WERI-Rb-1 (cell line): ENCODE measurements around the gene ATP9A.
"Not testable (repeated sequence)": the region's sequence is repeated elsewhere in the genome, so short reads cannot be mapped to it uniquely, and the experiment has no call there.

Experiments used
- DNase-seq: peaks from one replicate; pipeline ENCODE4 v3.0.0-alpha.2; 2020
- H3K27ac ChIP-seq: fragments of 250-450 bp; sonication (Bioruptor Pico); 2 replicates; pipeline ENCODE4 v1.5.1; 2020; ENCODE audit warnings: mild to moderate bottlenecking, moderate library complexity
- H3K27me3 ChIP-seq: fragments of 250-450 bp; sonication (Bioruptor Pico); 2 replicates; pipeline ENCODE4 v1.5.1; 2021; ENCODE audit warnings: mild to moderate bottlenecking, low read depth, moderate library complexity; ENCODE audit not compliant: insufficient read depth, severe bottlenecking
- H3K36me3 ChIP-seq: fragments of 250-450 bp; sonication (Bioruptor Pico); 2 replicates; pipeline ENCODE4 v1.5.1; 2020; ENCODE audit warnings: mild to moderate bottlenecking, moderate library complexity
- H3K4me3 ChIP-seq: 2 replicates; pipeline ENCODE4 v1.5.1; 2011; ENCODE audit warnings: low read depth, mild to moderate bottlenecking, control low read depth, low read length
- H3K9me3 ChIP-seq: fragments of 250-450 bp; sonication (Bioruptor Pico); 2 replicates; pipeline ENCODE4 v1.5.1; 2021; ENCODE audit warnings: mild to moderate bottlenecking, moderate library complexity; ENCODE audit not compliant: severe bottlenecking
- TF ChIP-seq, protein P1 (sequence below): IDR thresholded peaks from 2 replicates; pipeline ENCODE4 v1.5.1; 2011; ENCODE audit warnings: low read depth, mild to moderate bottlenecking, control low read depth, inconsistent platforms, low read length

Gene ATP9A

DNA sequence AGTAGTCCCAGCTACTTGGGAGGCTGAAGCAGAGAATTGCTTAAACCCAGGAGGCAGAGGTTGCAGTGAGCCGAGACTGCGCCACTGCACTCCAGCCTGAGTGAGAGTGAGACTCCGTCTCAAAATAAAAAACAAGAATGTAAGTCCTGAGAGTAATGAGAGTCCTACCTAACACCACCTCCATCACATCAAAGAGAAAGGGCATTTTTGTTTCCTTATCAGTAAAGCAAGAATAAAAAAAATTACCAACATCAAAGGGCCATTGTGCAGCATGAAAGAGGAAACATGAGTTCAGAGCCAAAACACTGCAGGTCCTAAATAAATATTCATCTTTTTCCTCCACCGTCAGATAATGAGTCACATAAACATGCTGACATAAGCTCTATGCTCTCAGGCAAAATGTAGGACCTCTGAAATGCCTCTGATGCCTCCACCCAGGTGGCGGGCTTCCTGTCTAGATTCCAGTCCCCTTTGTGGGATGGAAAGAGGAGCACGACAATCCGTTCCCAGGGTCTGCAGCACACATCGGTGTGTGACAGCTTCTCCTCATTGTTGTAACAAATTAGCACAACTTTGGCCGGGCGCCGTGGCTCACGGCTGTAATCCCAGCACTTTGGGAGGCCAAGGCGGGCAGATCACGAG, 7.2 kb downstream of the ATP9A start:
- TF ChIP-seq, protein P1, sequence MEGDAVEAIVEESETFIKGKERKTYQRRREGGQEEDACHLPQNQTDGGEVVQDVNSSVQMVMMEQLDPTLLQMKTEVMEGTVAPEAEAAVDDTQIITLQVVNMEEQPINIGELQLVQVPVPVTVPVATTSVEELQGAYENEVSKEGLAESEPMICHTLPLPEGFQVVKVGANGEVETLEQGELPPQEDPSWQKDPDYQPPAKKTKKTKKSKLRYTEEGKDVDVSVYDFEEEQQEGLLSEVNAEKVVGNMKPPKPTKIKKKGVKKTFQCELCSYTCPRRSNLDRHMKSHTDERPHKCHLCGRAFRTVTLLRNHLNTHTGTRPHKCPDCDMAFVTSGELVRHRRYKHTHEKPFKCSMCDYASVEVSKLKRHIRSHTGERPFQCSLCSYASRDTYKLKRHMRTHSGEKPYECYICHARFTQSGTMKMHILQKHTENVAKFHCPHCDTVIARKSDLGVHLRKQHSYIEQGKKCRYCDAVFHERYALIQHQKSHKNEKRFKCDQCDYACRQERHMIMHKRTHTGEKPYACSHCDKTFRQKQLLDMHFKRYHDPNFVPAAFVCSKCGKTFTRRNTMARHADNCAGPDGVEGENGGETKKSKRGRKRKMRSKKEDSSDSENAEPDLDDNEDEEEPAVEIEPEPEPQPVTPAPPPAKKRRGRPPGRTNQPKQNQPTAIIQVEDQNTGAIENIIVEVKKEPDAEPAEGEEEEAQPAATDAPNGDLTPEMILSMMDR = no peak
- DNase-seq = no peak
- Histone ChIP-seq H3K4me3 (no peak overlapping the region), H3K27ac (no peak overlapping the region), H3K36me3 (no peaks in the 10 kb centered on the region), H3K9me3 (no peaks in the 10 kb centered on the region), H3K27me3 (no peaks in the 10 kb centered on the region)

DNA sequence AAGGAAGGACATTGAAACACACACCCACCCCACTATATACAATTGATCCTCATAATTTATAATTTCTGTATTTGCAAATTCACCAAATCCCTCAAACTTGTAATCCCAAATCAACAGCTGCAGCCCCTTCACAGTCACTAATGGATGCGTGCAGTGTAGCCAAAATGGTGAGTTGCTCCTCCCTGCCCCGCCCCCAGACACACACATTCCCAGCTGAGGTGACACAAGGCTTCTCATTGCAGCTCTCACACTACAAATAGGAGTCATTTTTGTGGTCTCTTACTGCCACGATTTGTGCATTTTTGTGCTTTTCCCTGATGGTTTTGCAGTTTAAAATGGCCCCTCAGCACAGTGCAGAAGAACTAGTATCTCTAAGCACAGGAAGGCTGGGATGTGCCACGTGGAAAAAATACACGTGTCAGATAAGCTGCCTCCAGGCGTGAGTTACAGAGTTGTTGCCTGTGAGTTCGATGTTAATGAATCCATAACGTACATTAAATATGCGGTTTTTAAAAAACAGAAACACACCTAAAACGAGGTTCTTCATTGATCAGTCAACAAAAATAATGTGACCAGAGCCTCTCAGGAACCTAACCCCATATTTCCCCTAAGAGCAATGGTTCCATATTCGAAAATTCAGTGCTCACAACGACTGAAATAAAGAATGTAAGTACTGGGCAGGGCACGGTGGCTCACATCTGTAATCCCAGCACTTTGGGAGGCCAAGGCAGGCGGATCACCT, 8.2 kb downstream of the ATP9A start:
- H3K27ac ChIP-seq = no peak overlapping the region
- no peak for DNase-seq
- H3K4me3 ChIP-seq = no peak overlapping the region
- no peaks in the 10 kb centered on the region for H3K9me3 ChIP-seq
- H3K36me3 ChIP-seq = no peaks in the 10 kb centered on the region
- H3K27me3 ChIP-seq = no peaks in the 10 kb centered on the region
- TF ChIP-seq, protein P1 = no peak

DNA sequence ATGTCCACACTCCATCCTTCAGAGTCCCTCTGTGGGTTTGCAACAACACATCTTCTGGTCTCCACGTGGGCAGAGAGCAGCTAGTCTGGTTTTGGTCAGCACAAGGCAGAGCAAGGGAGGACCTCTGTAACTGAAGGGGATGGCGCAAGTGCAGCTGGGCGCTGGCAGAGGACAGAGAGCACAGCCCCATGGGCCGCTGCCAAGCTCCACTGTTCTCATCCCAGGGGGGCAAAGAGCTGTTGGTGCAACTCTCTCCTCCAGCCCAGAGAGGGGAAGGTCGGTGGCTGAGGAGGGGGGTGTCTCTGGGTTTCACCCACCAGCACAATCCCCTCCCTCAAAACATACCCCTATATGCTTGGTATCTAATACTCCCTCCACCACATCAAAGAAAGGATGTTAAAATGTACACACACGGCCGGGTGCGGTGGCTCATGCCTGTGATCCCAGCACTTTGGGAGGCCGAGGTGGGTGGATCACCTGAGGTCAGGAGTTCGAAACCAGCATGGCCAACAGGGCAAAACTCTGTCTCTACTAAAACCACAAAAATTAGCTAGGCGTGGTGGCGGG, 9.1 kb downstream of the ATP9A start:
- Histone ChIP-seq H3K9me3 (no peaks in the 10 kb centered on the region), H3K27ac (no peak overlapping the region), H3K36me3 (no peaks in the 10 kb centered on the region), H3K27me3 (no peaks in the 10 kb centered on the region), H3K4me3 (no peak overlapping the region)
- no peak for DNase-seq
- TF ChIP-seq, protein P1 = no peak

DNA sequence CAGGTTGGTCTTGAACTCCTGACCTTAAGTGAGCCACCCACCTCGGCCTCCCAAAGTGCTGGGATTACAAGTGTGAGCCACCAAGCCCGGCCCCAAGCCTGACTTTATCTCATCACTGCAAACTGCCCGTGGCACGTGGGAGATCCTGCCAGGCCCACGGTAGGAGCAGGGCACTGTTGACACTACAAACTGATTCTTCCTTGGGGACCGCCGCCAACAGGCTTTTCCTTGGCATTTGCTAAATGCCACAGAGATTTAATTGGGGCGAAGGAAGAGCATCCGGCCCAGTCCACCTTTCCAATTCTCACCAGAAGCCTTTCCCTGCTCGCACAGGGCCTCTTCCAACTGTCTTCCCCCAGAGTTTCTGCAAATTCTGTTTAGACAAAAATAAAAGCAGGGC, 11.0 kb downstream of the ATP9A start:
- TF ChIP-seq, protein P1 = no peak
- Histone ChIP-seq H3K4me3 (no peak overlapping the region), H3K36me3 (no peaks in the 10 kb centered on the region), H3K27ac (no peak overlapping the region), H3K27me3 (no peaks in the 10 kb centered on the region), H3K9me3 (no peaks in the 10 kb centered on the region)
- no peak for DNase-seq

DNA sequence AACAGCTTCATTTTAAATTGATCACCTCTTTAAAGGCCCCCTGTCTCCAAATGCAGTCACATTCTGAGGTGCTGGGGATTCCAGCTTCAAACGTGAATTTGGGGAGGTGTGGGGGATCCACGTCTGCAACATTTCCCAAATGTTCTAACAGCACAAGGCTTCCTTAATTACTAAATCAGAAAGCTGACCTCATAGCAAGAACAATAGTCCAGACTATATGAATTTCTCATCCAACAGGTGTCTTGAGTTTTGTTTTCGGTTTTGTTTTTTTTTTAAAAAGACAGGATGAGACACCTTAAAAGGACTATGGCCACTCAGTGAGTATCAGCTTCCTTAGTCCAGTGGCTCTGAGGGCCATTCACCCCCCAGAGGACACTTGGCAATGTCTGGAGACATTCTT, 11.5 kb downstream of the ATP9A start:
- H3K27ac ChIP-seq = no peak overlapping the region
- H3K36me3 ChIP-seq = no peaks in the 10 kb centered on the region
- H3K9me3 ChIP-seq = no peaks in the 10 kb centered on the region
- no peaks in the 10 kb centered on the region for H3K27me3 ChIP-seq
- no peak for DNase-seq
- TF ChIP-seq, protein P1 = no peak
- no peak overlapping the region for H3K4me3 ChIP-seq

DNA sequence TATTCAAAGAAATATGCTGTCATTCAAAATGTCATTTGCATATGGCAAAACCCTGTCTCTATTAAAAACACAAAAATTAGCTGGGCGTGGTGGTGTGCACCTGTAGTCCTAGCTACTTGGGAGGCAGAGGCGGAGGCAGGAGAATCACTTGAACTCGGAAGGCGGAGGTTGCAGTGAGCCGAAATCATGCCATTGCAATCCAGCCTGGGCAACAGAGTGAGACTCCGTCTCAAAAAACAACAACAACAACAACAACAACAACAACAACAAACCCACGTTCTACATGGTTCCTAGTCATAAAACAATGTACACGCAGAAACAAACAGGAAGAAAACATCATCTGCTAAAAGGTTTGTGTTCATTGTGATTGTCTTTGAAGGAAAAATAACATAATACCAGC, 15.0 kb downstream of the ATP9A start:
- H3K27ac ChIP-seq, H3K36me3 ChIP-seq, DNase-seq, H3K9me3 ChIP-seq, H3K4me3 ChIP-seq, H3K27me3 ChIP-seq: not testable (repeated sequence)
